ENCODE data around the gene TFEB. TPM values are rescaled to one million over a fixed set of nuclear protein-coding genes. Genes with fewer than 3 reads are reported as not detected.
A peak's percentile ranks its signal among the peaks of the same experiment; 100 is the strongest.

Gene TFEB
- total and polyA plus RNA-seq, 2 of the 8 experiments (the other 6 are each of a cell fraction or from before 2014, with no cell fraction given), result 2.3 to 6.7 TPM

- TF ChIP-seq ASH2L (IDR thresholded peaks at IDR 0.05; ENCODE audit: low read length), result peak; percentile 13
- TF ChIP-seq, protein P1, sequence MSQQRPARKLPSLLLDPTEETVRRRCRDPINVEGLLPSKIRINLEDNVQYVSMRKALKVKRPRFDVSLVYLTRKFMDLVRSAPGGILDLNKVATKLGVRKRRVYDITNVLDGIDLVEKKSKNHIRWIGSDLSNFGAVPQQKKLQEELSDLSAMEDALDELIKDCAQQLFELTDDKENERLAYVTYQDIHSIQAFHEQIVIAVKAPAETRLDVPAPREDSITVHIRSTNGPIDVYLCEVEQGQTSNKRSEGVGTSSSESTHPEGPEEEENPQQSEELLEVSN (IDR thresholded peaks at IDR 0.05), result no peak
- no peak for TF ChIP-seq SUZ12 (IDR thresholded peaks at IDR 0.05; ENCODE audit: low read length)
These were observed 2.6 kb downstream of the TFEB start (continued) for GRCh38 chr6:41732591-41733359.
